Keratinocyte (primary cell): ENCODE results near the gene DLG2. TPM values are rescaled to one million over a fixed set of nuclear protein-coding genes. Genes with fewer than 3 reads are reported as not detected.

ENCODE experiments used
- DNase-seq: peaks from one replicate; pipeline ENCODE4 v3.0.0-alpha.2; 2011; ENCODE audit warnings: low read depth, missing footprints, low spot score
- FAIRE-seq: peaks from 2 replicates; lab custom pipeline; 2011; peaks lifted over from hg19 to GRCh38; lab: Jason Lieb, UNC
- H2AFZ ChIP-seq: 2 replicates; pipeline ENCODE4 v1.6.0; 2012; ENCODE audit warnings: low read length, control low read depth, inconsistent platforms; ENCODE audit not compliant: control insufficient read depth
- H3K27ac ChIP-seq: 2 replicates; pipeline ENCODE4 v1.5.1; 2011; ENCODE audit warnings: low read length; ENCODE audit not compliant: control insufficient read depth, insufficient read depth
- H3K27me3 ChIP-seq: 3 replicates; pipeline ENCODE4 v1.6.0; 2011; ENCODE audit warnings: low read length; ENCODE audit not compliant: control insufficient read depth, insufficient read depth; ENCODE audit errors: extremely low read depth
- H3K36me3 ChIP-seq, 2 experiments: 2 replicates in 1 of 2; 3 replicates in 1 of 2; pipeline ENCODE4 v1.5.1; 2011; ENCODE audit warnings: low read length in 2 of 2, mild to moderate bottlenecking in 1 of 2; ENCODE audit not compliant: control insufficient read depth in 2 of 2, insufficient read depth in 2 of 2; ENCODE audit errors: extremely low read depth in 1 of 2
- H3K4me1 ChIP-seq: 3 replicates; pipeline ENCODE4 v1.5.1; 2011; ENCODE audit warnings: low read length; ENCODE audit not compliant: control insufficient read depth, insufficient read depth; ENCODE audit errors: extremely low read depth
- H3K4me2 ChIP-seq: 3 replicates; pipeline ENCODE4 v1.6.0; 2011; ENCODE audit warnings: low read depth, low read length; ENCODE audit not compliant: control insufficient read depth, insufficient read depth; ENCODE audit errors: extremely low read depth
- H3K4me3 ChIP-seq, 3 experiments: fragments of 200-600 bp in 1 of 3; sonication (generic) in 1 of 3; 2 replicates in 2 of 3; 3 replicates in 1 of 3; pipeline ENCODE4 v1.5.1; 2011 to 2016; ENCODE audit warnings: low read length in 3 of 3, mild to moderate bottlenecking in 3 of 3, control low read depth in 2 of 3, inconsistent platforms in 1 of 3, low read depth in 1 of 3, mixed read lengths in 1 of 3, mixed run types in 1 of 3, moderate library complexity in 1 of 3; ENCODE audit not compliant: control insufficient read depth in 2 of 3, insufficient read depth in 2 of 3; ENCODE audit errors: extremely low read depth in 1 of 3
- H3K79me2 ChIP-seq: 2 replicates; pipeline ENCODE4 v1.6.0; 2012; ENCODE audit warnings: low read length; ENCODE audit not compliant: control insufficient read depth, insufficient read depth
- H3K9ac ChIP-seq: 3 replicates; pipeline ENCODE4 v1.6.0; 2011; ENCODE audit warnings: low read length; ENCODE audit not compliant: control insufficient read depth, insufficient read depth; ENCODE audit errors: extremely low read depth
- H3K9me1 ChIP-seq: 3 replicates; pipeline ENCODE4 v1.6.0; 2011; ENCODE audit warnings: low read length; ENCODE audit not compliant: control insufficient read depth, insufficient read depth; ENCODE audit errors: extremely low read depth
- H3K9me3 ChIP-seq: 2 replicates; pipeline ENCODE4 v1.5.1; 2012; ENCODE audit warnings: low read depth, low read length; ENCODE audit not compliant: control insufficient read depth
- H4K20me1 ChIP-seq: 3 replicates; pipeline ENCODE4 v1.6.0; 2011; ENCODE audit warnings: low read length; ENCODE audit not compliant: control insufficient read depth, insufficient read depth; ENCODE audit errors: extremely low read depth
- CTCF ChIP-seq, 3 experiments: IDR thresholded peaks in 1 of 3; conservative IDR thresholded peaks in 1 of 3; optimal IDR thresholded peaks in 1 of 3; 2 replicates in 2 of 3; 3 replicates in 1 of 3; pipeline versions ENCODE3 to v1.5.1; 2011; ENCODE audit warnings: low read length in 3 of 3, mild to moderate bottlenecking in 3 of 3, moderate library complexity in 2 of 3, control low read depth in 1 of 3, inconsistent platforms in 1 of 3; ENCODE audit not compliant: insufficient read depth in 2 of 3; ENCODE audit errors: extremely low read depth in 1 of 3
- EZH2 ChIP-seq: IDR thresholded peaks from one replicate; pipeline ENCODE4 v1.6.1; 2012; ENCODE audit warnings: inconsistent platforms, mild to moderate bottlenecking, low read length, moderate library complexity
- dilution Hi-C: fragments of 300-500 bp; cut with MboI; formaldehyde crosslinking; loops from one replicate; pipeline ENCODE4 v1.7.0; 2020; ENCODE audit warnings: low sequenced_read_pairs; ENCODE audit not compliant: extremely low pct_ligation_motif_present
- polyA plus RNA-seq, 5 experiments: library from polyadenylated mRNA; depleted of rRNA in 3 of 5; stranded (reverse) in 3 of 5; stranded (forward) in 1 of 5; unstranded in 1 of 5; fragments of >200 nt; gene quantifications; 1 replicate in 1 of 5; 2 replicates in 3 of 5; 3 replicates in 1 of 5; pipeline versions ENCODE4 v1.2.1 to v1.2.3, GENCODE V29; 2011 to 2012; ENCODE audit warnings: missing spikeins in 2 of 5, low read depth in 1 of 5, low replicate concordance in 1 of 5

DLG2 gene
- polyA plus RNA-seq, 1 donor (not counting 4 experiments of a cell fraction or from before 2014, with no cell fraction given) = 0.55 TPM

- TF ChIP-seq EZH2 (no peak), CTCF (optimal IDR thresholded peaks at IDR 0.05 in 1 of 3, IDR thresholded peaks at IDR 0.05 in 1 of 3, conservative IDR thresholded peaks at IDR 0.05 in 1 of 3; ENCODE audit: extremely low read depth in 1 of 3, insufficient read depth in 2 of 3, low read length in 3 of 3) (no peak)
- no peaks in the 10 kb centered on the region for H3K4me1 ChIP-seq
These were observed 1943.1 kb downstream of the DLG2 start for GRCh38 chr11:83684071-83684470.

GRCh38 chr11:83682611-83682973 is 1944.6 kb downstream of the DLG2 start:
- Histone ChIP-seq H3K27me3 (peaks cover 4% of the 10 kb centered on the region), H2AFZ (no peak overlapping the region), H3K4me3 (no peak overlapping the region), H3K9me1 (no peaks in the 10 kb centered on the region), H3K4me2 (no peak overlapping the region), H4K20me1 (no peaks in the 10 kb centered on the region), H3K79me2 (no peaks in the 10 kb centered on the region), H3K9ac (no peak overlapping the region), H3K27ac (no peak overlapping the region), H3K9me3 (no peaks in the 10 kb centered on the region), H3K4me1 (no peaks in the 10 kb centered on the region), H3K36me3 (no peaks in the 10 kb centered on the region)
- FAIRE-seq (no peak), DNase-seq (no peak)
- TF ChIP-seq CTCF (optimal IDR thresholded peaks at IDR 0.05 in 1 of 3, IDR thresholded peaks at IDR 0.05 in 1 of 3, conservative IDR thresholded peaks at IDR 0.05 in 1 of 3; ENCODE audit: extremely low read depth in 1 of 3, insufficient read depth in 2 of 3, low read length in 3 of 3) = no peak
- TF ChIP-seq EZH2 = no peak
- dilution Hi-C loops = no loop called here

More at GRCh38 chr11:83684071-83684470, 1943.1 kb downstream of the DLG2 start:
- Histone ChIP-seq H2AFZ (no peak overlapping the region), H3K9me1 (no peaks in the 10 kb centered on the region), H3K36me3 (no peaks in the 10 kb centered on the region), H3K27ac (no peak overlapping the region), H3K9me3 (no peaks in the 10 kb centered on the region), H3K27me3 (peaks cover 4% of the 10 kb centered on the region), H3K4me3 (no peak overlapping the region), H3K9ac (no peak overlapping the region), H4K20me1 (no peaks in the 10 kb centered on the region), H3K79me2 (no peaks in the 10 kb centered on the region), H3K4me2 (no peak overlapping the region)
- no peak for DNase-seq
- FAIRE-seq = no peak
- dilution Hi-C loops = no loop called here
